Keratinocyte (primary cell): ENCODE results near the gene RNU5D-1. TPM values are rescaled to one million over a fixed set of nuclear protein-coding genes. Genes with fewer than 3 reads are reported as not detected.

Experiments used
- DNase-seq: peaks from one replicate; pipeline ENCODE4 v3.0.0-alpha.2; 2011; ENCODE audit warnings: low read depth, missing footprints, low spot score
- FAIRE-seq: peaks from 2 replicates; lab custom pipeline; 2011; peaks lifted over from hg19 to GRCh38; lab: Jason Lieb, UNC
- H2AFZ ChIP-seq: 2 replicates; pipeline ENCODE4 v1.6.0; 2012; ENCODE audit warnings: low read length, control low read depth, inconsistent platforms; ENCODE audit not compliant: control insufficient read depth
- H3K27ac ChIP-seq: 2 replicates; pipeline ENCODE4 v1.5.1; 2011; ENCODE audit warnings: low read length; ENCODE audit not compliant: control insufficient read depth, insufficient read depth
- H3K27me3 ChIP-seq: 3 replicates; pipeline ENCODE4 v1.6.0; 2011; ENCODE audit warnings: low read length; ENCODE audit not compliant: control insufficient read depth, insufficient read depth; ENCODE audit errors: extremely low read depth
- H3K36me3 ChIP-seq, 2 experiments: 2 replicates in 1 of 2; 3 replicates in 1 of 2; pipeline ENCODE4 v1.5.1; 2011; ENCODE audit warnings: low read length in 2 of 2, mild to moderate bottlenecking in 1 of 2; ENCODE audit not compliant: control insufficient read depth in 2 of 2, insufficient read depth in 2 of 2; ENCODE audit errors: extremely low read depth in 1 of 2
- H3K4me1 ChIP-seq: 3 replicates; pipeline ENCODE4 v1.5.1; 2011; ENCODE audit warnings: low read length; ENCODE audit not compliant: control insufficient read depth, insufficient read depth; ENCODE audit errors: extremely low read depth
- H3K4me2 ChIP-seq: 3 replicates; pipeline ENCODE4 v1.6.0; 2011; ENCODE audit warnings: low read depth, low read length; ENCODE audit not compliant: control insufficient read depth, insufficient read depth; ENCODE audit errors: extremely low read depth
- H3K4me3 ChIP-seq, 3 experiments: fragments of 200-600 bp in 1 of 3; sonication (generic) in 1 of 3; 2 replicates in 2 of 3; 3 replicates in 1 of 3; pipeline ENCODE4 v1.5.1; 2011 to 2016; ENCODE audit warnings: low read length in 3 of 3, mild to moderate bottlenecking in 3 of 3, control low read depth in 2 of 3, inconsistent platforms in 1 of 3, low read depth in 1 of 3, mixed read lengths in 1 of 3, mixed run types in 1 of 3, moderate library complexity in 1 of 3; ENCODE audit not compliant: control insufficient read depth in 2 of 3, insufficient read depth in 2 of 3; ENCODE audit errors: extremely low read depth in 1 of 3
- H3K79me2 ChIP-seq: 2 replicates; pipeline ENCODE4 v1.6.0; 2012; ENCODE audit warnings: low read length; ENCODE audit not compliant: control insufficient read depth, insufficient read depth
- H3K9ac ChIP-seq: 3 replicates; pipeline ENCODE4 v1.6.0; 2011; ENCODE audit warnings: low read length; ENCODE audit not compliant: control insufficient read depth, insufficient read depth; ENCODE audit errors: extremely low read depth
- H3K9me1 ChIP-seq: 3 replicates; pipeline ENCODE4 v1.6.0; 2011; ENCODE audit warnings: low read length; ENCODE audit not compliant: control insufficient read depth, insufficient read depth; ENCODE audit errors: extremely low read depth
- H3K9me3 ChIP-seq: 2 replicates; pipeline ENCODE4 v1.5.1; 2012; ENCODE audit warnings: low read depth, low read length; ENCODE audit not compliant: control insufficient read depth
- H4K20me1 ChIP-seq: 3 replicates; pipeline ENCODE4 v1.6.0; 2011; ENCODE audit warnings: low read length; ENCODE audit not compliant: control insufficient read depth, insufficient read depth; ENCODE audit errors: extremely low read depth
- CTCF ChIP-seq, 3 experiments: IDR thresholded peaks in 1 of 3; conservative IDR thresholded peaks in 1 of 3; optimal IDR thresholded peaks in 1 of 3; 2 replicates in 2 of 3; 3 replicates in 1 of 3; pipeline versions ENCODE3 to v1.5.1; 2011; ENCODE audit warnings: low read length in 3 of 3, mild to moderate bottlenecking in 3 of 3, moderate library complexity in 2 of 3, control low read depth in 1 of 3, inconsistent platforms in 1 of 3; ENCODE audit not compliant: insufficient read depth in 2 of 3; ENCODE audit errors: extremely low read depth in 1 of 3
- EZH2 ChIP-seq: IDR thresholded peaks from one replicate; pipeline ENCODE4 v1.6.1; 2012; ENCODE audit warnings: inconsistent platforms, mild to moderate bottlenecking, low read length, moderate library complexity
- dilution Hi-C: fragments of 300-500 bp; cut with MboI; formaldehyde crosslinking; loops from one replicate; pipeline ENCODE4 v1.7.0; 2020; ENCODE audit warnings: low sequenced_read_pairs; ENCODE audit not compliant: extremely low pct_ligation_motif_present
- polyA plus RNA-seq, 5 experiments: library from polyadenylated mRNA; depleted of rRNA in 3 of 5; stranded (reverse) in 3 of 5; stranded (forward) in 1 of 5; unstranded in 1 of 5; fragments of >200 nt; gene quantifications; 1 replicate in 1 of 5; 2 replicates in 3 of 5; 3 replicates in 1 of 5; pipeline versions ENCODE4 v1.2.1 to v1.2.3, GENCODE V29; 2011 to 2012; ENCODE audit warnings: missing spikeins in 2 of 5, low read depth in 1 of 5, low replicate concordance in 1 of 5

Gene RNU5D-1
- polyA plus RNA-seq, 1 donor (not counting 4 experiments of a cell fraction or from before 2014, with no cell fraction given) = not detected

- no peaks in the 10 kb centered on the region for H3K79me2 ChIP-seq
- FAIRE-seq (peak; percentile 100), DNase-seq (peak; percentile 71)
- no peaks in the 10 kb centered on the region for H3K36me3 ChIP-seq
- no peaks in the 10 kb centered on the region for H3K9me1 ChIP-seq
- H3K9ac ChIP-seq = peak overlapping the region; percentile 49
- H3K27ac ChIP-seq = peak overlapping the region; percentile 85
- H3K4me3 ChIP-seq = no peak overlapping the region
- no peaks in the 10 kb centered on the region for H3K27me3 ChIP-seq
- H4K20me1 ChIP-seq = no peaks in the 10 kb centered on the region
- TF ChIP-seq CTCF (optimal IDR thresholded peaks at IDR 0.05 in 1 of 3, IDR thresholded peaks at IDR 0.05 in 1 of 3, conservative IDR thresholded peaks at IDR 0.05 in 1 of 3; ENCODE audit: extremely low read depth in 1 of 3, insufficient read depth in 2 of 3, low read length in 3 of 3) = no peak
- TF ChIP-seq EZH2 = no peak
- dilution Hi-C loops = no loop called here
- H3K9me3 ChIP-seq = no peaks in the 10 kb centered on the region
- H3K4me1 ChIP-seq = peaks cover 21% of the 10 kb centered on the region
- H3K4me2 ChIP-seq = peak overlapping the region; percentile 43
- peak overlapping the region; percentile 58 for H2AFZ ChIP-seq
Measured at GRCh38 chr1:44707112-44707881, 23.7 kb downstream of the RNU5D-1 start.

GRCh38 chr1:44705938-44706337 lies 25.0 kb downstream of the RNU5D-1 start:
- no peaks in the 10 kb centered on the region for H3K9me3 ChIP-seq
- no peak overlapping the region for H2AFZ ChIP-seq
- H3K4me2 ChIP-seq = no peak overlapping the region
- no peaks in the 10 kb centered on the region for H3K27me3 ChIP-seq
- FAIRE-seq = no peak
- no peaks in the 10 kb centered on the region for H3K36me3 ChIP-seq
- no peak overlapping the region for H3K9ac ChIP-seq
- H3K4me1 ChIP-seq = peaks cover 21% of the 10 kb centered on the region
- H3K4me3 ChIP-seq = no peak overlapping the region
- dilution Hi-C loops = no loop called here
- H3K9me1 ChIP-seq = no peaks in the 10 kb centered on the region
- no peak for DNase-seq
- no peaks in the 10 kb centered on the region for H3K79me2 ChIP-seq
- H4K20me1 ChIP-seq = no peaks in the 10 kb centered on the region
- TF ChIP-seq CTCF (optimal IDR thresholded peaks at IDR 0.05 in 1 of 3, IDR thresholded peaks at IDR 0.05 in 1 of 3, conservative IDR thresholded peaks at IDR 0.05 in 1 of 3; ENCODE audit: extremely low read depth in 1 of 3, insufficient read depth in 2 of 3, low read length in 3 of 3) (no peak), EZH2 (no peak)
- no peak overlapping the region for H3K27ac ChIP-seq
